K562 (cell line): Measurements from ENCODE around the gene ANO2. TPM values are rescaled to one million over a fixed set of nuclear protein-coding genes. Genes with fewer than 3 reads are reported as not detected.

Experiments
- ATAC-seq: fragments of 200-7000 bp; cut with Tn5 transposase; 3 replicates; pipeline ENCODE4 v1.9.1; 2020; ENCODE audit warnings: moderate library complexity
- BruUV-seq: library from RNA; stranded (reverse); fragments of 400-500 nt; replicated peaks from 2 replicates; lab custom pipeline; 2021; lab: Mats Ljungman, UMichigan
- CTCF ChIA-PET: fragments of 300-600 bp; formaldehyde crosslinking; extraction: SDS; loops from one replicate; lab custom pipeline; 2021; ENCODE audit warnings: low intra/inter-chr PET ratio; lab: Yijun Ruan, JAX
- POLR2A ChIA-PET: fragments of 300-600, 350-650 bp; sonication (Branson Sonifier 250); formaldehyde crosslinking; extraction: SDS; loops from one replicate; lab custom pipeline; 2021; ENCODE audit warnings: antibody characterized with exemption, inconsistent platforms; lab: Yijun Ruan, JAX
- DNase-seq, 4 experiments: peaks; one replicate each; pipeline versions ENCODE4 v3.0.0 to v3.0.0-alpha.2; 2011 to 2018; ENCODE audit warnings: low spot score in 3 of 4, mixed read lengths in 3 of 4; ENCODE audit errors: extremely low read depth in 1 of 4
- FAIRE-seq: peaks from 2 replicates; lab custom pipeline; 2011; peaks lifted over from hg19 to GRCh38; lab: Jason Lieb, UNC
- H2AFZ ChIP-seq: 2 replicates; pipeline ENCODE4 v1.6.0; 2011; ENCODE audit warnings: low read depth, low read length, control low read depth, inconsistent platforms
- H3K27ac ChIP-seq: fragments of 200-600 bp; 3 replicates; pipeline ENCODE4 v1.8.0; 2011; ENCODE audit warnings: low read depth, mild to moderate bottlenecking, control low read depth, inconsistent platforms, low read length, moderate library complexity, mixed read lengths; ENCODE audit errors: extremely low read depth
- H3K27me3 ChIP-seq, 2 experiments: fragments of 300-600 bp in 1 of 2; 2 replicates in 1 of 2; 3 replicates in 1 of 2; pipeline versions ENCODE4 v1.6.0 to v1.8.0; 2011; ENCODE audit warnings: inconsistent platforms in 2 of 2, low read length in 2 of 2, mild to moderate bottlenecking in 1 of 2, mixed read lengths in 1 of 2, moderate library complexity in 1 of 2; ENCODE audit not compliant: control insufficient read depth in 2 of 2, insufficient read depth in 2 of 2
- H3K36me3 ChIP-seq: fragments of 300-600 bp; 3 replicates; pipeline ENCODE4 v1.8.0; 2011; ENCODE audit warnings: mild to moderate bottlenecking, low read length, inconsistent platforms; ENCODE audit not compliant: control insufficient read depth, insufficient read depth
- H3K4me1 ChIP-seq, 2 experiments: fragments of 200-600 bp in 1 of 2; replicated peaks in 1 of 2; 2 replicates in 1 of 2; 3 replicates in 1 of 2; pipeline versions ENCODE4 v1.5.1 to v1.8.0; 2011; ENCODE audit warnings: inconsistent platforms in 2 of 2, low read length in 2 of 2, mild to moderate bottlenecking in 1 of 2, mixed read lengths in 1 of 2, moderate library complexity in 1 of 2; ENCODE audit not compliant: control insufficient read depth in 2 of 2, insufficient read depth in 2 of 2
- H3K4me2 ChIP-seq: 2 replicates; pipeline ENCODE4 v1.6.1; 2011; ENCODE audit warnings: low read length, control low read depth, inconsistent platforms, mixed read lengths; ENCODE audit not compliant: insufficient read depth
- H3K4me3 ChIP-seq: fragments of 200-600 bp; sonication (generic), shearing (Covaris generic); 2 replicates; pipeline ENCODE4 v1.5.1; 2016; ENCODE audit warnings: control low read depth, inconsistent platforms
- H3K79me2 ChIP-seq: fragments of 200-600 bp; 3 replicates; pipeline ENCODE4 v1.8.0; 2011; ENCODE audit warnings: low read length, inconsistent platforms; ENCODE audit not compliant: control insufficient read depth, insufficient read depth
- H3K9ac ChIP-seq, 2 experiments: 2 replicates each; pipeline versions ENCODE4 v1.6.0 to v1.6.1; 2011; ENCODE audit warnings: low read depth in 2 of 2, low read length in 2 of 2, control low read depth in 1 of 2, inconsistent platforms in 1 of 2, mild to moderate bottlenecking in 1 of 2, mixed read lengths in 1 of 2; ENCODE audit not compliant: insufficient read depth in 1 of 2
- H3K9me1 ChIP-seq: one replicate; pipeline ENCODE4 v1.6.0; 2011; ENCODE audit warnings: inconsistent platforms, mild to moderate bottlenecking, low read length, moderate library complexity; ENCODE audit not compliant: control insufficient read depth, insufficient read depth
- H3K9me3 ChIP-seq: replicated peaks from 2 replicates; pipeline ENCODE4 v1.5.1; 2011; ENCODE audit warnings: low read depth, low read length, inconsistent platforms; ENCODE audit not compliant: control insufficient read depth, insufficient read depth
- H4K20me1 ChIP-seq: replicated peaks from 2 replicates; pipeline ENCODE4 v1.6.1; 2011; ENCODE audit warnings: low read length, inconsistent platforms, mixed read lengths; ENCODE audit not compliant: control insufficient read depth, insufficient read depth
- ARHGAP35 ChIP-seq: fragments of 450-650 bp; IDR thresholded peaks from 2 replicates; pipeline ENCODE4 v1.6.1; 2018; ENCODE audit not compliant: partially characterized antibody
- CBFA2T2 ChIP-seq: fragments of 450-650 bp; conservative IDR thresholded peaks from 2 replicates; pipeline ENCODE4 v1.6.1; 2017; ENCODE audit warnings: mild to moderate bottlenecking
- E2F3 ChIP-seq: fragments of 250-450 bp; sonication (Bioruptor Pico); IDR thresholded peaks from 2 replicates; pipeline ENCODE4 v1.4.0; 2020; ENCODE audit warnings: mild to moderate bottlenecking
- NFRKB ChIP-seq: fragments of 450-650 bp; IDR thresholded peaks from 2 replicates; pipeline ENCODE4 v1.6.1; 2016; ENCODE audit warnings: low read depth
- NR3C1 ChIP-seq: sonication (generic); formaldehyde crosslinking; IDR thresholded peaks from 2 replicates; pipeline ENCODE4 v1.8.1; 2022; ENCODE audit warnings: missing genetic modification reagents
- RBM25 ChIP-seq: fragments of 200-400 bp; formaldehyde crosslinking; IDR thresholded peaks from 2 replicates; pipeline ENCODE4 v1.6.1; 2018; ENCODE audit warnings: low read length, low read depth, moderate library complexity; ENCODE audit not compliant: severe bottlenecking
- SAFB2 ChIP-seq: fragments of 200-400 bp; formaldehyde crosslinking; IDR thresholded peaks from 2 replicates; pipeline ENCODE4 v1.6.1; 2018; ENCODE audit warnings: borderline replicate concordance, low read length, low read depth, moderate library complexity; ENCODE audit not compliant: severe bottlenecking
- SIRT6 ChIP-seq: IDR thresholded peaks from one replicate; pipeline ENCODE4 v1.6.1; 2012; ENCODE audit warnings: low read depth, mild to moderate bottlenecking, control low read depth, inconsistent platforms, low read length, moderate library complexity
- SREBF2 ChIP-seq: sonication (generic); formaldehyde crosslinking; IDR thresholded peaks from 2 replicates; pipeline ENCODE4 v1.4.0; 2020; ENCODE audit warnings: mild to moderate bottlenecking, missing genetic modification reagents
- ZBTB17 ChIP-seq: fragments of 450-650 bp; formaldehyde crosslinking; IDR thresholded peaks from 2 replicates; pipeline ENCODE4 v1.4.0; 2020; ENCODE audit warnings: mild to moderate bottlenecking
- ZNF263 ChIP-seq: sonication (generic); formaldehyde crosslinking; IDR thresholded peaks from 2 replicates; pipeline ENCODE4 v1.8.0; 2022; ENCODE audit warnings: mild to moderate bottlenecking, missing genetic modification reagents, borderline replicate concordance
- WGBS: fragments of 100-300 bp; shearing (Covaris generic); methylation state at CpG from one replicate; pipeline ENCODE4 v1.1.6; 2016; ENCODE audit warnings: low coverage, mixed read lengths; ENCODE audit not compliant: insufficient coverage; ENCODE audit errors: missing lambda C conversion rate; 5-methylcytosine and 5-hydroxymethylcytosine counted together
- in situ Hi-C: fragments of 300-500 bp; cut with MboI; formaldehyde crosslinking; loops from 4 replicates; pipeline ENCODE4 v1.15.0; 2018; ENCODE audit warnings: inconsistent platforms, mixed read lengths
- intact Hi-C: fragments of 100-400 bp; cut with micrococcal nuclease; formaldehyde crosslinking; loops from 2 replicates; pipeline ENCODE4 v1.14.2; 2022
- polyA plus RNA-seq, 8 experiments: library from polyadenylated mRNA; depleted of rRNA in 4 of 8; stranded (reverse) in 5 of 8; unstranded in 3 of 8; fragments of >200 nt; fragmentation: Nextera tagmentation in 2 of 8; fragmentation: Illumina TruSeq in 1 of 8; extraction: Ambion mirVana in 2 of 8; extraction: Trizol in 1 of 8; gene quantifications; 2 replicates each; pipeline versions ENCODE4 v1.2.1 to v1.2.3, GENCODE V29; 2011 to 2014; ENCODE audit warnings: inconsistent platforms in 1 of 8, missing spikeins in 1 of 8
- total RNA-seq, 7 experiments: library from RNA; depleted of rRNA in 6 of 7; stranded (reverse); fragments of >200 nt in 6 of 7; fragmentation: Illumina TruSeq in 2 of 7; extraction: Trizol in 2 of 7; gene quantifications; 2 replicates each; pipeline versions ENCODE4 v1.2.1 to v1.2.3, GENCODE V29; 2011 to 2021; ENCODE audit warnings: low replicate concordance in 1 of 7
- TF ChIP-seq, protein P1 (sequence below): sonication (generic); formaldehyde crosslinking; IDR thresholded peaks from 2 replicates; pipeline ENCODE4 v1.8.1; 2023; ENCODE audit warnings: mild to moderate bottlenecking, missing genetic modification reagents
- TF ChIP-seq, protein P2 (sequence below), 2 experiments: IDR thresholded peaks; 2 replicates each; pipeline ENCODE4 v1.6.1; 2011; ENCODE audit warnings: borderline replicate concordance in 1 of 2, control low read depth in 1 of 2, low read depth in 1 of 2, low read length in 1 of 2, mild to moderate bottlenecking in 1 of 2, mixed read lengths in 1 of 2, moderate library complexity in 1 of 2; ENCODE audit not compliant: insufficient read depth in 1 of 2, insufficient read length in 1 of 2, poor library complexity in 1 of 2, severe bottlenecking in 1 of 2; ENCODE audit errors: extremely low read depth in 1 of 2

The ANO2 gene
- total and polyA plus RNA-seq, 9 of the 15 experiments (the other 6 are each of a cell fraction or from before 2014, with no cell fraction given): 0.64 TPM; not detected in 8

DNA sequence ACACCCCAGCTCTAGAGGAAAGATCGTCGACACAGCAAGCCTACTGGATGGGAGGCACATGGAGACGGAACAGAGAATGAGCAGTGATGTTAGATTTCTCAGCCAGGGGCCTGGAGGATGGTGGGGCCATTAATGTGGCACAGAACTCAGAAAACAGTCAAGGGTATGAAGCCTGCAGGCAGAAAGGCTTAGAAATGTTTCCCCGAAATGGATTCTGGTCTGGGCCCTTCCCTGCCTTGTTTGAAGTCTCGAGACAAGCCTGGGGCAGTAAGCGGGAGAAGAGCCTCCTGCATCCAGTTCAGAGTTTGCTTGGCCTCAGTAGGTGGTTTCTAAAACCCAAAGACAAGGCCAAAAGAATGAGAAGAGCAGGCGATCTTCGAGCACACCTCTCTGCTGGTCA lies 354.7 kb downstream of the ANO2 start (continued):
- TF ChIP-seq, protein P1, sequence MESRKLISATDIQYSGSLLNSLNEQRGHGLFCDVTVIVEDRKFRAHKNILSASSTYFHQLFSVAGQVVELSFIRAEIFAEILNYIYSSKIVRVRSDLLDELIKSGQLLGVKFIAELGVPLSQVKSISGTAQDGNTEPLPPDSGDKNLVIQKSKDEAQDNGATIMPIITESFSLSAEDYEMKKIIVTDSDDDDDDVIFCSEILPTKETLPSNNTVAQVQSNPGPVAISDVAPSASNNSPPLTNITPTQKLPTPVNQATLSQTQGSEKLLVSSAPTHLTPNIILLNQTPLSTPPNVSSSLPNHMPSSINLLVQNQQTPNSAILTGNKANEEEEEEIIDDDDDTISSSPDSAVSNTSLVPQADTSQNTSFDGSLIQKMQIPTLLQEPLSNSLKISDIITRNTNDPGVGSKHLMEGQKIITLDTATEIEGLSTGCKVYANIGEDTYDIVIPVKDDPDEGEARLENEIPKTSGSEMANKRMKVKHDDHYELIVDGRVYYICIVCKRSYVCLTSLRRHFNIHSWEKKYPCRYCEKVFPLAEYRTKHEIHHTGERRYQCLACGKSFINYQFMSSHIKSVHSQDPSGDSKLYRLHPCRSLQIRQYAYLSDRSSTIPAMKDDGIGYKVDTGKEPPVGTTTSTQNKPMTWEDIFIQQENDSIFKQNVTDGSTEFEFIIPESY (CRISPR knock-in tag): no peak
- no peak for TF ChIP-seq E2F3 (CRISPR knock-in tag)
- TF ChIP-seq SREBF2: no peak
- TF ChIP-seq SAFB2: no peak

DNA sequence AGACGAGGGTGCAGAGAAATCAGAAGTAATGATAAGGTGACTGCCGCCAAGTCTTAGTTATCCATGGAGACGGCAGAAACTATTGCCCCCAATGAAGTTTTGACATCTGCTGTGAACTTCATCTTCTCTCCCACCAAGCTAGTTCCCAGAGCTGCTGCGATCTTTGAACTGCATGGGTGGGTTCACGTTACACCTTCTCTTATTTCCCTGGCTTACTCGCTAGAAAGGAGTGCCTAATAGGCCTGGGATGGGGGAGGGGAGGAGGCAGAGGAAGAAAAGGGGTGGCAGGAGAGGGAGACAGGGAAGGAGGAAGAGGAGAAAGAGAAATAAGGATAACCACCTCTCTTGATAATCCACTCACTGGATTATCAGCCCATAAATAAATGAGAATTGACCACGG lies 356.0 kb downstream of the ANO2 start:
- FAIRE-seq (no peak), DNase-seq (no peak), ATAC-seq (no peak)
- Histone ChIP-seq H2AFZ (no peak overlapping the region), H3K9me1 (no peaks in the 10 kb centered on the region), H4K20me1 (no peaks in the 10 kb centered on the region), H3K27me3 (peaks cover 3 to 20% of the 10 kb centered on the region in 2 experiments; a peak in 1 of 5 replicates), H3K4me1 (peaks cover 0 to 2% of the 10 kb centered on the region in 2 experiments; a peak in 2 of 5 replicates), H3K36me3 (no peaks in the 10 kb centered on the region), H3K79me2 (no peaks in the 10 kb centered on the region), H3K4me3 (no peak overlapping the region), H3K4me2 (no peak overlapping the region), H3K27ac (no peak overlapping the region), H3K9me3 (no peaks in the 10 kb centered on the region), H3K9ac (no peak overlapping the region)
- POLR2A ChIA-PET: no interaction called here
- in situ Hi-C loops (no loop called here), intact Hi-C loops (no loop called here)
- 5% methylated on average over 6 of the region's 7 CpGs for WGBS
- CTCF ChIA-PET: no interaction called here
- BruUV-seq: no TSS peak
- no peak for TF ChIP-seq RBM25
- TF ChIP-seq NR3C1 (CRISPR knock-in tag): no peak
- TF ChIP-seq CBFA2T2: no peak
- no peak for TF ChIP-seq ZNF263
- no peak for TF ChIP-seq ZBTB17 (CRISPR knock-in tag)
- TF ChIP-seq SIRT6: no peak
- TF ChIP-seq ARHGAP35: no peak
- TF ChIP-seq, protein P2, sequence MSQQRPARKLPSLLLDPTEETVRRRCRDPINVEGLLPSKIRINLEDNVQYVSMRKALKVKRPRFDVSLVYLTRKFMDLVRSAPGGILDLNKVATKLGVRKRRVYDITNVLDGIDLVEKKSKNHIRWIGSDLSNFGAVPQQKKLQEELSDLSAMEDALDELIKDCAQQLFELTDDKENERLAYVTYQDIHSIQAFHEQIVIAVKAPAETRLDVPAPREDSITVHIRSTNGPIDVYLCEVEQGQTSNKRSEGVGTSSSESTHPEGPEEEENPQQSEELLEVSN (IDR thresholded peaks at IDR 0.05; ENCODE audit: borderline replicate concordance in 1 of 2, extremely low read depth in 1 of 2, insufficient read depth in 1 of 2, insufficient read length in 1 of 2, low read depth in 1 of 2, low read length in 1 of 2, poor library complexity in 1 of 2, severe bottlenecking in 1 of 2): no peak
- TF ChIP-seq NFRKB: no peak
